WTC11 (cell line): ENCODE results near the gene SMIM38. TPM values are rescaled to one million over a fixed set of nuclear protein-coding genes. Genes with fewer than 3 reads are reported as not detected.

Experiments
- ATAC-seq: fragments of 200-7000 bp; cut with Tn5 transposase; 2 replicates; pipeline ENCODE4 v1.10.0; 2021; ENCODE audit warnings: mild to moderate bottlenecking, moderate library complexity
- CTCF ChIA-PET: fragments of 300-600 bp; sonication (Branson Sonifier 250); formaldehyde crosslinking; loops from one replicate; lab custom pipeline; 2021; ENCODE audit warnings: antibody characterized with exemption; lab: Charles Lee
- POLR2A ChIA-PET: fragments of 350-600 bp; sonication (Branson Sonifier 250); formaldehyde crosslinking; loops from one replicate; lab custom pipeline; 2021; ENCODE audit warnings: antibody characterized with exemption; lab: Charles Lee
- DNase-seq: peaks from one replicate; pipeline ENCODE4 v3.0.0; 2021; ENCODE audit warnings: low spot score
- H3K27ac Mint-ChIP-seq: 2 replicates; pipeline ENCODE4 v1.8.0; 2021; ENCODE audit warnings: mixed read lengths
- H3K27me3 Mint-ChIP-seq: 2 replicates; pipeline ENCODE4 v1.8.0; 2021; ENCODE audit warnings: low read depth, mild to moderate bottlenecking, moderate library complexity, mixed read lengths
- H3K36me3 Mint-ChIP-seq: 2 replicates; pipeline ENCODE4 v1.8.0; 2021; ENCODE audit warnings: mixed read lengths
- H3K4me1 Mint-ChIP-seq: 2 replicates; pipeline ENCODE4 v1.8.0; 2022; ENCODE audit warnings: mixed read lengths
- H3K4me3 Mint-ChIP-seq: 2 replicates; pipeline ENCODE4 v1.8.0; 2021; ENCODE audit warnings: mild to moderate bottlenecking, moderate library complexity, mixed read lengths
- H3K9me3 Mint-ChIP-seq: 2 replicates; pipeline ENCODE4 v1.8.0; 2021; ENCODE audit warnings: mixed read lengths
- FOXP1 ChIP-seq: sonication (generic); formaldehyde crosslinking; IDR thresholded peaks from 2 replicates; pipeline ENCODE4 v1.8.0; 2022; ENCODE audit warnings: missing genetic modification reagents, mild to moderate bottlenecking, moderate library complexity, borderline replicate concordance
- GTF2I ChIP-seq: fragments of 250-450 bp; sonication (Bioruptor Pico); conservative IDR thresholded peaks from 2 replicates; pipeline ENCODE4 v1.4.0; 2021; ENCODE audit warnings: mild to moderate bottlenecking
- IRF1 ChIP-seq: sonication (generic); formaldehyde crosslinking; IDR thresholded peaks from 2 replicates; pipeline ENCODE4 v1.8.0; 2023; ENCODE audit warnings: missing genetic modification reagents
- MLX ChIP-seq: sonication (generic); formaldehyde crosslinking; IDR thresholded peaks from 2 replicates; pipeline ENCODE4 v1.8.1; 2023; ENCODE audit warnings: mild to moderate bottlenecking, missing genetic modification reagents, moderate library complexity
- TCF7 ChIP-seq: sonication (generic); formaldehyde crosslinking; IDR thresholded peaks from 2 replicates; pipeline ENCODE4 v1.8.0; 2022; ENCODE audit warnings: mild to moderate bottlenecking, low read depth, missing genetic modification reagents, moderate library complexity
- ZBTB21 ChIP-seq: sonication (generic); formaldehyde crosslinking; IDR thresholded peaks from 2 replicates; pipeline ENCODE4 v1.8.1; 2023; ENCODE audit warnings: mild to moderate bottlenecking, missing genetic modification reagents, borderline replicate concordance
- ZNF423 ChIP-seq: fragments of 250-450 bp; sonication (Bioruptor Pico); IDR thresholded peaks from 2 replicates; pipeline ENCODE4 v2.1.2; 2022; ENCODE audit warnings: mild to moderate bottlenecking, moderate library complexity
- total RNA-seq: library from RNA; stranded (reverse); gene quantifications from 3 replicates; pipeline ENCODE4 v1.2.3, GENCODE V29; 2021
- TF ChIP-seq, protein P1 (sequence below): fragments of 250-450 bp; sonication (Bioruptor Pico); IDR thresholded peaks from 2 replicates; pipeline ENCODE4 v1.9.0; 2021; ENCODE audit warnings: mild to moderate bottlenecking, borderline replicate concordance
- TF ChIP-seq, protein P2 (sequence below): fragments of 250-450 bp; sonication (Bioruptor Pico); IDR thresholded peaks from 2 replicates; pipeline ENCODE4 v2.1.2; 2022; ENCODE audit warnings: mild to moderate bottlenecking, moderate library complexity
- TF ChIP-seq, protein P3 (sequence below): fragments of 250-450 bp; sonication (Bioruptor Pico); conservative IDR thresholded peaks from 2 replicates; pipeline ENCODE4 v1.9.0; 2021; ENCODE audit warnings: mild to moderate bottlenecking
- TF ChIP-seq, protein P4 (sequence below): sonication (generic); formaldehyde crosslinking; IDR thresholded peaks from 2 replicates; pipeline ENCODE4 v1.8.0; 2022; ENCODE audit warnings: mild to moderate bottlenecking, missing genetic modification reagents
- TF ChIP-seq, protein P5 (sequence below): fragments of 250-450 bp; sonication (Bioruptor Pico); IDR thresholded peaks from 2 replicates; pipeline ENCODE4 v1.8.0; 2021; ENCODE audit warnings: mild to moderate bottlenecking
- TF ChIP-seq, protein P6 (sequence below): sonication (generic); formaldehyde crosslinking; IDR thresholded peaks from 2 replicates; pipeline ENCODE4 v1.8.1; 2023; ENCODE audit warnings: mild to moderate bottlenecking, missing genetic modification reagents
- TF ChIP-seq, protein P7 (sequence below): sonication (generic); formaldehyde crosslinking; IDR thresholded peaks from 2 replicates; pipeline ENCODE4 v1.8.0; 2022; ENCODE audit warnings: mild to moderate bottlenecking, missing genetic modification reagents

SMIM38 gene
- total RNA-seq, 1 experiment from 2014 or later: 0.39 TPM

- TF ChIP-seq, protein P1, sequence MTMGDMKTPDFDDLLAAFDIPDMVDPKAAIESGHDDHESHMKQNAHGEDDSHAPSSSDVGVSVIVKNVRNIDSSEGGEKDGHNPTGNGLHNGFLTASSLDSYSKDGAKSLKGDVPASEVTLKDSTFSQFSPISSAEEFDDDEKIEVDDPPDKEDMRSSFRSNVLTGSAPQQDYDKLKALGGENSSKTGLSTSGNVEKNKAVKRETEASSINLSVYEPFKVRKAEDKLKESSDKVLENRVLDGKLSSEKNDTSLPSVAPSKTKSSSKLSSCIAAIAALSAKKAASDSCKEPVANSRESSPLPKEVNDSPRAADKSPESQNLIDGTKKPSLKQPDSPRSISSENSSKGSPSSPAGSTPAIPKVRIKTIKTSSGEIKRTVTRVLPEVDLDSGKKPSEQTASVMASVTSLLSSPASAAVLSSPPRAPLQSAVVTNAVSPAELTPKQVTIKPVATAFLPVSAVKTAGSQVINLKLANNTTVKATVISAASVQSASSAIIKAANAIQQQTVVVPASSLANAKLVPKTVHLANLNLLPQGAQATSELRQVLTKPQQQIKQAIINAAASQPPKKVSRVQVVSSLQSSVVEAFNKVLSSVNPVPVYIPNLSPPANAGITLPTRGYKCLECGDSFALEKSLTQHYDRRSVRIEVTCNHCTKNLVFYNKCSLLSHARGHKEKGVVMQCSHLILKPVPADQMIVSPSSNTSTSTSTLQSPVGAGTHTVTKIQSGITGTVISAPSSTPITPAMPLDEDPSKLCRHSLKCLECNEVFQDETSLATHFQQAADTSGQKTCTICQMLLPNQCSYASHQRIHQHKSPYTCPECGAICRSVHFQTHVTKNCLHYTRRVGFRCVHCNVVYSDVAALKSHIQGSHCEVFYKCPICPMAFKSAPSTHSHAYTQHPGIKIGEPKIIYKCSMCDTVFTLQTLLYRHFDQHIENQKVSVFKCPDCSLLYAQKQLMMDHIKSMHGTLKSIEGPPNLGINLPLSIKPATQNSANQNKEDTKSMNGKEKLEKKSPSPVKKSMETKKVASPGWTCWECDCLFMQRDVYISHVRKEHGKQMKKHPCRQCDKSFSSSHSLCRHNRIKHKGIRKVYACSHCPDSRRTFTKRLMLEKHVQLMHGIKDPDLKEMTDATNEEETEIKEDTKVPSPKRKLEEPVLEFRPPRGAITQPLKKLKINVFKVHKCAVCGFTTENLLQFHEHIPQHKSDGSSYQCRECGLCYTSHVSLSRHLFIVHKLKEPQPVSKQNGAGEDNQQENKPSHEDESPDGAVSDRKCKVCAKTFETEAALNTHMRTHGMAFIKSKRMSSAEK (CRISPR knock-in tag): no peak
- TF ChIP-seq GTF2I: no peak
- no peak for TF ChIP-seq IRF1 (CRISPR knock-in tag)
- TF ChIP-seq, protein P2, sequence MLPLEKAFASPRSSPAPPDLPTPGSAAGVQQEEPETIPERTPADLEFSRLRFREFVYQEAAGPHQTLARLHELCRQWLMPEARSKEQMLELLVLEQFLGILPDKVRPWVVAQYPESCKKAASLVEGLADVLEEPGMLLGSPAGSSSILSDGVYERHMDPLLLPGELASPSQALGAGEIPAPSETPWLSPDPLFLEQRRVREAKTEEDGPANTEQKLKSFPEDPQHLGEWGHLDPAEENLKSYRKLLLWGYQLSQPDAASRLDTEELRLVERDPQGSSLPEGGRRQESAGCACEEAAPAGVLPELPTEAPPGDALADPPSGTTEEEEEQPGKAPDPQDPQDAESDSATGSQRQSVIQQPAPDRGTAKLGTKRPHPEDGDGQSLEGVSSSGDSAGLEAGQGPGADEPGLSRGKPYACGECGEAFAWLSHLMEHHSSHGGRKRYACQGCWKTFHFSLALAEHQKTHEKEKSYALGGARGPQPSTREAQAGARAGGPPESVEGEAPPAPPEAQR: no peak
- TF ChIP-seq, protein P3, sequence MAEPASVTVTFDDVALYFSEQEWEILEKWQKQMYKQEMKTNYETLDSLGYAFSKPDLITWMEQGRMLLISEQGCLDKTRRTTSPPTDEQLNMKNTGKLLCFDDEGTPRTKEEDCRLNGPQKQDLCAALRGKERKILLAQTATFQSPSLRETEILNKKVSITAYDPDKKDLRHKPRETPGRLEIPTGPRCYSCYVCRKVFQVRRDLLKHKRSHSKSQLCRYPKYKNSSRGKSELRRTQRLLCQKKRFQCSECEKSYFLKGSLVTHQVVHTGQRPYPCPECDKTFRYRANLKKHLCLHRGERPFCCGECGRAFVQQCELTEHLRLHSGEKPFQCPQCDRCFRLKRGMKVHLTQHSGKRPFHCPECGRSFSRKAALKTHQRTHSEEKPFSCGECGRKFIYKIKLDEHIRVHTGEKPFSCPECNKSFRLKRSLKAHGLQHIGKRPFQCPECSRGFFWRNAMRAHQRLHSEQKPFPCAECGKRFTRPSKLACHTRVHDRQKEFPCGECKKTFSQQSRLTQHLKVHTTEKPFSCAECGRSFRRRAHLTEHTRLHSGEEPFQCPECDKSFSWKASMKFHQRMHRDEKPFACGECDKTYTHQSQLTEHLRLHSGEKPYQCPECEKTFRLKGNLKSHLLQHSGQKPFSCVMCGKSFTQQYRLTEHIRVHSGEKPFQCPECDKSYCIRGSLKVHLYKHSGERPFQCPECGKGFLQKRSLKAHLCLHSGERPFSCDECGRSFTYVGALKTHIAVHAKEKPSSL (CRISPR knock-in tag): no peak
- TF ChIP-seq MLX (CRISPR knock-in tag): no peak
- no peak for TF ChIP-seq ZNF423
- TF ChIP-seq TCF7 (CRISPR knock-in tag): no peak
- TF ChIP-seq, protein P4, sequence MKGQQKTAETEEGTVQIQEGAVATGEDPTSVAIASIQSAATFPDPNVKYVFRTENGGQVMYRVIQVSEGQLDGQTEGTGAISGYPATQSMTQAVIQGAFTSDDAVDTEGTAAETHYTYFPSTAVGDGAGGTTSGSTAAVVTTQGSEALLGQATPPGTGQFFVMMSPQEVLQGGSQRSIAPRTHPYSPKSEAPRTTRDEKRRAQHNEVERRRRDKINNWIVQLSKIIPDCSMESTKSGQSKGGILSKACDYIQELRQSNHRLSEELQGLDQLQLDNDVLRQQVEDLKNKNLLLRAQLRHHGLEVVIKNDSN (CRISPR knock-in tag): no peak
- TF ChIP-seq, protein P5, sequence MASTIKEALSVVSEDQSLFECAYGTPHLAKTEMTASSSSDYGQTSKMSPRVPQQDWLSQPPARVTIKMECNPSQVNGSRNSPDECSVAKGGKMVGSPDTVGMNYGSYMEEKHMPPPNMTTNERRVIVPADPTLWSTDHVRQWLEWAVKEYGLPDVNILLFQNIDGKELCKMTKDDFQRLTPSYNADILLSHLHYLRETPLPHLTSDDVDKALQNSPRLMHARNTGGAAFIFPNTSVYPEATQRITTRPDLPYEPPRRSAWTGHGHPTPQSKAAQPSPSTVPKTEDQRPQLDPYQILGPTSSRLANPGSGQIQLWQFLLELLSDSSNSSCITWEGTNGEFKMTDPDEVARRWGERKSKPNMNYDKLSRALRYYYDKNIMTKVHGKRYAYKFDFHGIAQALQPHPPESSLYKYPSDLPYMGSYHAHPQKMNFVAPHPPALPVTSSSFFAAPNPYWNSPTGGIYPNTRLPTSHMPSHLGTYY: no peak
- TF ChIP-seq, all 79 proteins: peak for 0
These were observed 30.9 kb downstream of the SMIM38 start (continued) for GRCh38 chr11:69186316-69187260.

DNA sequence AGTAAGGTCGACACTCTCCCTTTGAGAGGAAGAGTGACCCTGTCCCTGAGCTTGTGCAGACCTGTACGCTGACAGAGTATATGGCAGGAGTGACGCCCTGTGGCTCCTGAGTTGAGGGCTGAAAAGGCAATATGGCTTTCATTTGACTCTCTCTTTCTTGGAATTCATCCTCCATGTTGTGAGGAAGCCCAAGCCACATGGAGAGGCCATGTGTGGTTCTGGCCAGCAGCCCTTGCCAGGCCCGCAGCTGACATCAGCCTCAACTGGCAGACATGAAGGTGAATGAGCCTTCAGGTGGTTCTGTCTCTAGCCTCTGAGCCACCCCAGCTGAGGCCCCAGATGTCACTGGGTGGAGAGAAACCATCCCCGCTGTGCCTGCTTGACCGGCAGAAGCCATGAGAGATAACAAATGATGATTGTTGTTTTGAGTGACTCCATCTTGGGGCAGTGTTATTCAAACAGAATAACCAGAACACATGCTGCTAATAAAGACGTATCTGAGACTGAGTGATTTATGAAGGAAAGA, 31.9 kb downstream of the SMIM38 start:
- no peak overlapping the region for H3K27ac Mint-ChIP-seq
- no peaks in the 10 kb centered on the region for H3K36me3 Mint-ChIP-seq
- POLR2A ChIA-PET: no interaction called here
- no peak for ATAC-seq
- H3K4me3 Mint-ChIP-seq: no peak overlapping the region
- peaks cover 20% of the 10 kb centered on the region for H3K9me3 Mint-ChIP-seq
- H3K27me3 Mint-ChIP-seq: no peaks in the 10 kb centered on the region
- CTCF ChIA-PET: interaction anchor here (0.7 kb wide), 1 partner anchor 612 kb away, joined by 3 read pairs; no protein-coding TSS in a partner anchor
- DNase-seq: no peak
- H3K4me1 Mint-ChIP-seq: peaks cover 1% of the 10 kb centered on the region
- TF ChIP-seq ZBTB21 (no peak), TCF7 (CRISPR knock-in tag) (no peak), FOXP1 (CRISPR knock-in tag) (no peak)
- TF ChIP-seq, protein P6, sequence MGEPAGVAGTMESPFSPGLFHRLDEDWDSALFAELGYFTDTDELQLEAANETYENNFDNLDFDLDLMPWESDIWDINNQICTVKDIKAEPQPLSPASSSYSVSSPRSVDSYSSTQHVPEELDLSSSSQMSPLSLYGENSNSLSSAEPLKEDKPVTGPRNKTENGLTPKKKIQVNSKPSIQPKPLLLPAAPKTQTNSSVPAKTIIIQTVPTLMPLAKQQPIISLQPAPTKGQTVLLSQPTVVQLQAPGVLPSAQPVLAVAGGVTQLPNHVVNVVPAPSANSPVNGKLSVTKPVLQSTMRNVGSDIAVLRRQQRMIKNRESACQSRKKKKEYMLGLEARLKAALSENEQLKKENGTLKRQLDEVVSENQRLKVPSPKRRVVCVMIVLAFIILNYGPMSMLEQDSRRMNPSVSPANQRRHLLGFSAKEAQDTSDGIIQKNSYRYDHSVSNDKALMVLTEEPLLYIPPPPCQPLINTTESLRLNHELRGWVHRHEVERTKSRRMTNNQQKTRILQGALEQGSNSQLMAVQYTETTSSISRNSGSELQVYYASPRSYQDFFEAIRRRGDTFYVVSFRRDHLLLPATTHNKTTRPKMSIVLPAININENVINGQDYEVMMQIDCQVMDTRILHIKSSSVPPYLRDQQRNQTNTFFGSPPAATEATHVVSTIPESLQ: no peak
- TF ChIP-seq, protein P7, sequence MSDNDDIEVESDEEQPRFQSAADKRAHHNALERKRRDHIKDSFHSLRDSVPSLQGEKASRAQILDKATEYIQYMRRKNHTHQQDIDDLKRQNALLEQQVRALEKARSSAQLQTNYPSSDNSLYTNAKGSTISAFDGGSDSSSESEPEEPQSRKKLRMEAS (CRISPR knock-in tag): no peak
- TF ChIP-seq, protein P1 (CRISPR knock-in tag): no peak
